ENCODE measurements around the gene FAHD2A. TPM values are rescaled to one million over a fixed set of nuclear protein-coding genes. Genes with fewer than 3 reads are reported as not detected.
"Not testable (repeated sequence)": the region's sequence is repeated elsewhere in the genome, so short reads cannot be mapped to it uniquely, and the experiment has no call there.

Gene FAHD2A
- total and polyA plus RNA-seq, 4 donors = 13.3 to 39.7 (median 35.1) TPM

- not testable (repeated sequence) for DNase-seq (ENCODE audit: low read depth in 4 of 6, low spot score in 6 of 6); H3K4me1 ChIP-seq (ENCODE audit: control insufficient read depth, insufficient read depth, low read length); H3K27me3 ChIP-seq (ENCODE audit: control insufficient read depth, insufficient read depth, low read length); H3K36me3 ChIP-seq (ENCODE audit: control insufficient read depth, insufficient read depth, low read length); H3K4me3 ChIP-seq (ENCODE audit: low read depth, low read length); H3K9me3 ChIP-seq (ENCODE audit: control insufficient read depth, insufficient read depth, low read length); H3K27ac ChIP-seq (ENCODE audit: low read depth, low read length)
- no CpG with 5 or more reads among the region's 8 CpGs for WGBS (ENCODE audit: insufficient coverage)
Measured at GRCh38 chr2:95429748-95430467, 27.4 kb downstream of the FAHD2A start.

- not testable (repeated sequence) for H3K4me1 ChIP-seq (ENCODE audit: control insufficient read depth, insufficient read depth, low read length); DNase-seq (ENCODE audit: low read depth in 4 of 6, low spot score in 6 of 6); H3K36me3 ChIP-seq (ENCODE audit: control insufficient read depth, insufficient read depth, low read length); H3K9me3 ChIP-seq (ENCODE audit: control insufficient read depth, insufficient read depth, low read length); H3K27me3 ChIP-seq (ENCODE audit: control insufficient read depth, insufficient read depth, low read length); H3K4me3 ChIP-seq (ENCODE audit: low read depth, low read length); H3K27ac ChIP-seq (ENCODE audit: low read depth, low read length)
- no CpG with 5 or more reads among the region's 4 CpGs for whole genome bisulfite sequencing (ENCODE audit: insufficient coverage)
Measured at GRCh38 chr2:95433373-95433772, 30.9 kb downstream of the FAHD2A start.

- not testable (repeated sequence) for H3K4me1 ChIP-seq (ENCODE audit: control insufficient read depth, insufficient read depth, low read length); H3K36me3 ChIP-seq (ENCODE audit: control insufficient read depth, insufficient read depth, low read length); DNase-seq (ENCODE audit: low read depth in 4 of 6, low spot score in 6 of 6); H3K4me3 ChIP-seq (ENCODE audit: low read depth, low read length); H3K27ac ChIP-seq (ENCODE audit: low read depth, low read length); H3K9me3 ChIP-seq (ENCODE audit: control insufficient read depth, insufficient read depth, low read length); H3K27me3 ChIP-seq (ENCODE audit: control insufficient read depth, insufficient read depth, low read length)
- WGBS (ENCODE audit: insufficient coverage) = no CpG with 5 or more reads among the region's 2 CpGs
Measured at GRCh38 chr2:95433973-95434372, 31.5 kb downstream of the FAHD2A start.

- not testable (repeated sequence) for H3K36me3 ChIP-seq (ENCODE audit: control insufficient read depth, insufficient read depth, low read length); H3K4me1 ChIP-seq (ENCODE audit: control insufficient read depth, insufficient read depth, low read length); H3K9me3 ChIP-seq (ENCODE audit: control insufficient read depth, insufficient read depth, low read length); H3K4me3 ChIP-seq (ENCODE audit: low read depth, low read length); H3K27ac ChIP-seq (ENCODE audit: low read depth, low read length); DNase-seq (ENCODE audit: low read depth in 4 of 6, low spot score in 6 of 6); H3K27me3 ChIP-seq (ENCODE audit: control insufficient read depth, insufficient read depth, low read length)
- no CpG with 5 or more reads among the region's 3 CpGs for WGBS (ENCODE audit: insufficient coverage)
Measured at GRCh38 chr2:95434507-95435076, 32.1 kb downstream of the FAHD2A start.

GRCh38 chr2:95435162-95435871 is 32.8 kb downstream of the FAHD2A start:
- H3K9me3 ChIP-seq (ENCODE audit: control insufficient read depth, insufficient read depth, low read length); H3K4me3 ChIP-seq (ENCODE audit: low read depth, low read length); H3K27ac ChIP-seq (ENCODE audit: low read depth, low read length); H3K4me1 ChIP-seq (ENCODE audit: control insufficient read depth, insufficient read depth, low read length); H3K27me3 ChIP-seq (ENCODE audit: control insufficient read depth, insufficient read depth, low read length); H3K36me3 ChIP-seq (ENCODE audit: control insufficient read depth, insufficient read depth, low read length); DNase-seq (ENCODE audit: low read depth in 4 of 6, low spot score in 6 of 6): not testable (repeated sequence)
- WGBS (ENCODE audit: insufficient coverage) = no CpG with 5 or more reads among the region's 30 CpGs

GRCh38 chr2:95435872-95436209 is 33.3 kb downstream of the FAHD2A start:
- not testable (repeated sequence) for DNase-seq (ENCODE audit: low read depth in 4 of 6, low spot score in 6 of 6); H3K27me3 ChIP-seq (ENCODE audit: control insufficient read depth, insufficient read depth, low read length); H3K27ac ChIP-seq (ENCODE audit: low read depth, low read length); H3K36me3 ChIP-seq (ENCODE audit: control insufficient read depth, insufficient read depth, low read length); H3K9me3 ChIP-seq (ENCODE audit: control insufficient read depth, insufficient read depth, low read length); H3K4me1 ChIP-seq (ENCODE audit: control insufficient read depth, insufficient read depth, low read length); H3K4me3 ChIP-seq (ENCODE audit: low read depth, low read length)
- WGBS (ENCODE audit: insufficient coverage) = no CpG with 5 or more reads among the region's 5 CpGs

- H3K4me3 ChIP-seq (ENCODE audit: low read depth, low read length); H3K4me1 ChIP-seq (ENCODE audit: control insufficient read depth, insufficient read depth, low read length); DNase-seq (ENCODE audit: low read depth in 4 of 6, low spot score in 6 of 6); H3K9me3 ChIP-seq (ENCODE audit: control insufficient read depth, insufficient read depth, low read length); H3K27ac ChIP-seq (ENCODE audit: low read depth, low read length); H3K36me3 ChIP-seq (ENCODE audit: control insufficient read depth, insufficient read depth, low read length); H3K27me3 ChIP-seq (ENCODE audit: control insufficient read depth, insufficient read depth, low read length): not testable (repeated sequence)
- no CpG with 5 or more reads among the region's 2 CpGs for WGBS (ENCODE audit: insufficient coverage)
Measured at GRCh38 chr2:95442474-95443099, 40.1 kb downstream of the FAHD2A start.

- H3K27me3 ChIP-seq (ENCODE audit: control insufficient read depth, insufficient read depth, low read length); H3K4me3 ChIP-seq (ENCODE audit: low read depth, low read length): not testable (repeated sequence)
- no CpG with 5 or more reads among the region's 2 CpGs for WGBS (ENCODE audit: insufficient coverage)
Measured at GRCh38 chr2:95445317-95445716, 42.8 kb downstream of the FAHD2A start.

GRCh38 chr2:95463292-95463691 is 60.8 kb downstream of the FAHD2A start:
- H3K27ac ChIP-seq (ENCODE audit: low read depth, low read length); H3K9me3 ChIP-seq (ENCODE audit: control insufficient read depth, insufficient read depth, low read length); H3K27me3 ChIP-seq (ENCODE audit: control insufficient read depth, insufficient read depth, low read length); H3K4me1 ChIP-seq (ENCODE audit: control insufficient read depth, insufficient read depth, low read length); DNase-seq (ENCODE audit: low read depth in 4 of 6, low spot score in 6 of 6); H3K36me3 ChIP-seq (ENCODE audit: control insufficient read depth, insufficient read depth, low read length); H3K4me3 ChIP-seq (ENCODE audit: low read depth, low read length): not testable (repeated sequence)
- WGBS (ENCODE audit: insufficient coverage) = no CpG with 5 or more reads among the region's 3 CpGs

More at GRCh38 chr2:95445317-95445716, 42.8 kb downstream of the FAHD2A start:
- H3K36me3 ChIP-seq (ENCODE audit: control insufficient read depth, insufficient read depth, low read length); DNase-seq (ENCODE audit: low read depth in 4 of 6, low spot score in 6 of 6); H3K27ac ChIP-seq (ENCODE audit: low read depth, low read length); H3K9me3 ChIP-seq (ENCODE audit: control insufficient read depth, insufficient read depth, low read length); H3K4me1 ChIP-seq (ENCODE audit: control insufficient read depth, insufficient read depth, low read length): not testable (repeated sequence)
